Left lung (tissue), 10 donors: Measurements from ENCODE around the gene SEMA6D. TPM values are rescaled to one million over a fixed set of nuclear protein-coding genes. Genes with fewer than 3 reads are reported as not detected.

ENCODE experiments used
- ATAC-seq: fragments of 200-7000 bp; cut with Tn5 transposase; one replicate; pipeline ENCODE4 v1.9.1; 2020; ENCODE audit warnings: moderate library complexity
- DNase-seq, 4 donors: peaks; one replicate each; pipeline ENCODE4 v3.0.0-alpha.2; 2013 to 2020
- H3K27ac ChIP-seq, 2 donors: fragments of 200-600 bp; sonication (generic) in 1 of 2; one replicate each; pipeline versions ENCODE4 v1.5.0 to v1.8.0; 2020 to 2021
- H3K27me3 ChIP-seq, 2 donors: fragments of 200-600 bp; sonication (generic) in 1 of 2; one replicate each; pipeline versions ENCODE4 v1.5.0 to v1.8.0; 2020 to 2021
- H3K36me3 ChIP-seq, 2 donors: fragments of 200-600 bp; sonication (generic) in 1 of 2; one replicate each; pipeline versions ENCODE4 v1.5.0 to v1.8.0; 2020 to 2021
- H3K4me1 ChIP-seq, 2 donors: fragments of 200-600 bp; one replicate each; pipeline ENCODE4 v1.8.0; 2021
- H3K4me3 ChIP-seq, 2 donors: fragments of 200-600 bp; sonication (generic) in 1 of 2; one replicate each; pipeline versions ENCODE4 v1.5.0 to v1.8.0; 2020 to 2021; ENCODE audit warnings: mild to moderate bottlenecking in 1 of 2
- H3K9me3 ChIP-seq, 2 donors: fragments of 200-600 bp; sonication (generic) in 1 of 2; one replicate each; pipeline versions ENCODE4 v1.5.0 to v1.8.0; 2020 to 2021
- CTCF ChIP-seq, 2 donors: fragments of 200-600 bp; sonication (generic) in 1 of 2; IDR thresholded peaks; one replicate each; pipeline versions ENCODE4 v1.5.0 to v1.8.0; 2021; ENCODE audit warnings: antibody characterized with exemption in 2 of 2
- intact Hi-C, 2 donors: fragments of 100-400 bp; cut with DNase I; formaldehyde crosslinking; loops; one replicate each; pipeline versions ENCODE4 v1.11.2 to v1.14.2; 2022
- polyA plus RNA-seq, 6 donors: library from polyadenylated mRNA; unstranded; fragments of 120-200 nt; gene quantifications; one replicate each; pipeline ENCODE4 v1.2.1, GENCODE V29; 2013; ENCODE audit not compliant: insufficient read length in 6 of 6
- total RNA-seq, 2 donors: library from RNA; stranded (reverse); fragmentation: NEBNext Ultra II Directional; extraction: Animal tissue kit (Norgen Biotek cat#: 25700); gene quantifications; one replicate each; pipeline ENCODE4 v1.2.1, GENCODE V29; 2021
- donor health status: DM: no; HTN: yes; CAD: no.
- donor health status: DM: no; HTN: no; CAD: no.

Gene SEMA6D
- total and polyA plus RNA-seq, 8 donors = 5.9 to 48.2 (median 39.6) TPM

DNA sequence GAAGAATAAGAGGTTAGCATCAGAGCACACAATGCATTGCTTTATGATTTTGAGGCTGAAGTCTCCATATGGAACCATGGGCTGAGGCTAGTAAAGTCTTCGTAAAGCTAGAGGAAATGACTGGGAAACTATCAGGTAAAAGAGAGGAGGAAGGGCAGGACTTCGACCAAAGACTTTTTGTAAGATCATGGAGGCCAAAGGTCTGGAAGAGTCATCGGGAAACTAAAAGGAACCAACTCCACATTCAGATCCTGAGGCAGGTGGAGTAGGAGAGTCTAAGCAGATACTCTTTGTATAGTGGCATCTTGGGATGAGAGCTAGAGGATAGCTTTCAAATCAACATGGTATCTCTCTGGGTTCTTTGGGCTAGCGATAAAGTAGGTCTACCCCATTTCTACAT is 36.3 kb downstream of the SEMA6D start:
- no peak for TF ChIP-seq CTCF (IDR thresholded peaks at IDR 0.05)
- Histone ChIP-seq H3K9me3 (peaks cover 0 to 31% of the 10 kb centered on the region in 2 donors), H3K27me3 (no peaks in the 10 kb centered on the region), H3K27ac (no peak overlapping the region), H3K36me3 (no peaks in the 10 kb centered on the region), H3K4me1 (no peaks in the 10 kb centered on the region), H3K4me3 (no peak overlapping the region)
- ATAC-seq (no peak), DNase-seq (no peak)
- intact Hi-C loops = no loop called here

- H3K4me3 ChIP-seq = no peak overlapping the region
- intact Hi-C loops = no loop called here
- H3K27ac ChIP-seq = no peak overlapping the region
- no peak for TF ChIP-seq CTCF (IDR thresholded peaks at IDR 0.05)
- no peaks in the 10 kb centered on the region for H3K4me1 ChIP-seq
- ATAC-seq (no peak), DNase-seq (no peak)
- no peaks in the 10 kb centered on the region for H3K27me3 ChIP-seq
- peaks cover 0 to 31% of the 10 kb centered on the region in 2 donors for H3K9me3 ChIP-seq
- H3K36me3 ChIP-seq = no peaks in the 10 kb centered on the region
These were observed 37.0 kb downstream of the SEMA6D start for GRCh38 chr15:47754312-47754711.

- Histone ChIP-seq H3K36me3 (no peaks in the 10 kb centered on the region), H3K4me1 (no peaks in the 10 kb centered on the region), H3K27ac (no peak overlapping the region), H3K4me3 (no peak overlapping the region), H3K9me3 (peaks cover 0 to 31% of the 10 kb centered on the region in 2 donors), H3K27me3 (no peaks in the 10 kb centered on the region)
- no peak for DNase-seq
- ATAC-seq = no peak
- intact Hi-C loops = no loop called here
- no peak for TF ChIP-seq CTCF (IDR thresholded peaks at IDR 0.05)
These were observed 38.6 kb downstream of the SEMA6D start for GRCh38 chr15:47755941-47756340.

- Histone ChIP-seq H3K9me3 (peaks cover 0 to 31% of the 10 kb centered on the region in 2 donors), H3K36me3 (no peaks in the 10 kb centered on the region), H3K27me3 (no peaks in the 10 kb centered on the region), H3K4me3 (no peak overlapping the region), H3K27ac (no peak overlapping the region), H3K4me1 (no peaks in the 10 kb centered on the region)
- intact Hi-C loops = no loop called here
- TF ChIP-seq CTCF (IDR thresholded peaks at IDR 0.05) = no peak
- peak; percentile 77 for ATAC-seq
- DNase-seq = peak in 3 of 4 donors; percentile 20 to 38 (median 34)
These were observed 39.6 kb downstream of the SEMA6D start for GRCh38 chr15:47756872-47757271.

DNA sequence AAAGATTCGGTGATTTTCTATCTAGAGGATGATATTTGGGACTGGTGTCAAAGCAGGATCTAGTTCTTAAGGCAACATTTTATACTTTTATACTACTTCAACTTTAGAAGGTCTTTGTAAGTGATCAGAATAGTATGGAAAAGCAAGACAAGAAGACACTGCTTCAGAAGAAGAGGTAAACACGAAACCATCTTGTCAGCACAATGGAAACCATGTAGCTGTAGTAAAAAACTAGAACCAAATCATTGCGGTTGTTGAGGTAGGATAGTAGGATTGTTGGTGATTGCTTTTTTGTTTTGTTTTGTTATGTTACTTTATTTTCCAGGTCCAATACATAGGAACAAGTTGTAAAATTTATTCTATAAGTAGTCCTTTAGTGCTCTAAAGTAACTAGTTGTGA is 40.0 kb downstream of the SEMA6D start:
- Histone ChIP-seq H3K36me3 (no peaks in the 10 kb centered on the region), H3K4me1 (no peaks in the 10 kb centered on the region), H3K4me3 (no peak overlapping the region), H3K27me3 (no peaks in the 10 kb centered on the region), H3K9me3 (peaks cover 0 to 30% of the 10 kb centered on the region in 2 donors), H3K27ac (no peak overlapping the region)
- ATAC-seq = no peak
- no peak for TF ChIP-seq CTCF (IDR thresholded peaks at IDR 0.05)
- no peak for DNase-seq
- intact Hi-C loops = no loop called here
